GM19438 (cell line): Measurements from ENCODE around the gene LAMA3.

ENCODE experiments used
- ATAC-seq: cut with Tn5 transposase; IDR thresholded peaks from one replicate; pipeline ENCODE4 v1.9.1; 2021; ENCODE audit warnings: low read depth; ENCODE audit not compliant: unreplicated experiment

The LAMA3 gene

GRCh38 chr18:23667114-23667513 is 22.1 kb upstream of the LAMA3 start:
- ATAC-seq: no peak

DNA sequence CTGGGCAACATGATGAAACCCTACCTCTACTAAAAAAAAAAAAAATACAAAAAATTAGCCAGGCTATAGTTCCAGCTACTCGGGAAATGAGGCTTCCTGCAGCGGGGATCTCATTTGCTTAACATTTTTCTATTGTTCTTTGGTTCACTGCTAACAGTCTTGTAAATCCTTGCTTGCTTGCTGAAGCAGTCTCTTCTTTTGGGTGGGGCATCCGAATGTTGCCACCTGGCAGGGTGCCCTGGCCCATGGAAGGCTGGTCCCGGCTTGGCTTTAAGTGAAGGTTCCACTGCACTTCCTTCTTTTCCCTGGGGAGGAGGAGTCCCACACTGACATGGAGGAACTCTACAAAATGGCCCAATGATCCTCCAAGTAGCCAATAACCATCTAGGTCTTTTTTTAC is 20.5 kb upstream of the LAMA3 start:
- no peak for ATAC-seq

DNA sequence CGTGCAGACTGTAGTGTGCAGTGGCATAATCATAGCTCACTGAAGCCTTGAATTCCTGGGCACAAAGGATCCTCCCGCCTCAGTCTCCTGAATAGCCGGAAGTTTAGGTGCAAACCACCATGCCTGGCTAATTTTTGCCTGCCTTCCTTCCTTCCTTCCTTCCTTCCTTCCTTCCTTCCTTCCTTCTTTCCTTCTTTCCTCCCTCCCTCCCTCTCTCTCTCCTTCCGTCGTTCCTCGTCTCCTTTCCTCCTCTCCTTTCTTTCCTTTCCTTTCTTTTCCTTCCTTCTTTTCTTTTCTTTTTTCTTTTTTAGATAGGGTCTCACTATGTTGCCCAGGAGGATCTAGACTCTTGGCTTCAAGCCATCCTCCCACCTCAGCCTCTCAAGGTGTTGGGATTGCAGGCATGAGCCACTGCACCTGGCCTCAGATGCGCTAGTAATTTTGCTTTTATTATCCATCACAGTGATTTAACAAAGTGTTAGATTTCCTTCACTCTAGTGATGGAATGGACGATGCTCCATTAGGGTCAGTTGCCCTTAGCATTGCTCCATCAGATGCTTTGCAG is 20.0 kb upstream of the LAMA3 start:
- no peak for ATAC-seq

DNA sequence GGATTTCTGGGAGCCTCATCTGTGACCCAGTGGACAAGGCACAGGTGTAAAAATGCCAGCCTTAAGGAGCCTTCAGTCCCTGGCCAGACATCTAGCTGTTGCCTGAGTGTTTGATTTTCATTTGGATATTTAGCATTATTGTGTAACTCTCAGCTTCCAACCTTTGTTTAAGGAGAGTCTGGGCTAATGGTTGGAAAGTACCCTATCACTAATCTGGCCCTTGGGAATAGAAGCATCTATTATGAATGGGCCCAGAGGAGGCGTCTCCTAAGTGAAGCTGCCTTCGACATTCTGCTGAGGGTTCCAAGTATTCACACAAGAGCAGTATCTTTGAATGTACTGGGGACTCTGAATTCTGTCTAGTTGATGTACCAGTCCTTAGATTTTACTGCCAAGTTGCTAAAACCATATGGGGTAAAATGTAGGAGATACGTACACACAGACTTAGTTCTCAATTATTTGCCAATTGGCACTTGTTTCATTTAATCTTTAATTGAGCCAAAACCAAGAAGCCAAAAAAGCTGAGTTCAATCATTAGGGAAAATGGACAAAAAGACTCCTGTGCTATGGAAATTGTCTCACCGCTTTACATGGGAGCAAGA is 19.3 kb upstream of the LAMA3 start:
- no peak for ATAC-seq

DNA sequence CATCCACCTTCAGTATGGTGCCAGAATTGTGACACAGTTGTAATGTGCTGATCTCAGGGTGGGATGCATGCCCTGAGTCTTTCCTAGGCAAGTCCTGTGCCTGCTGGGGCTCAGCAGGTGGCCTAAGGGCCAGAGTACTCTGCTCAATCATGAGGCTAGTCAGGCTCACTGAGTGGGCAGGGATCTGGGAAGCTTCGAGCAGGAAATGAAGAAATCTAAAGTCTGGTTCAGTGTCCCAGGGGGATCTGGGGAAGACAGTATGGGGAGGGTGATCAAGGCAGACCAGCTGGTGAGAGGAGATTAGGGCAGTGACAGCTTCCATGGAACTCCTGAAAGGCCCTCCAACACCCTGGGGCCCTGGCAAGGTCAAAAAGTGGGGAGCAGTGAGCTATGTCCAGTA is 17.7 kb upstream of the LAMA3 start:
- ATAC-seq: no peak

- no peak for ATAC-seq
Observed at GRCh38 chr18:23673725-23674124, 15.5 kb upstream of the LAMA3 start.

- no peak for ATAC-seq
Observed at GRCh38 chr18:23675236-23675635, 14.0 kb upstream of the LAMA3 start.

GRCh38 chr18:23675896-23676295 is 13.4 kb upstream of the LAMA3 start:
- no peak for ATAC-seq

- ATAC-seq: no peak
Observed at GRCh38 chr18:23682045-23682444, 7.2 kb upstream of the LAMA3 start.

- ATAC-seq: no peak
Observed at GRCh38 chr18:23682472-23682871, 6.8 kb upstream of the LAMA3 start.

DNA sequence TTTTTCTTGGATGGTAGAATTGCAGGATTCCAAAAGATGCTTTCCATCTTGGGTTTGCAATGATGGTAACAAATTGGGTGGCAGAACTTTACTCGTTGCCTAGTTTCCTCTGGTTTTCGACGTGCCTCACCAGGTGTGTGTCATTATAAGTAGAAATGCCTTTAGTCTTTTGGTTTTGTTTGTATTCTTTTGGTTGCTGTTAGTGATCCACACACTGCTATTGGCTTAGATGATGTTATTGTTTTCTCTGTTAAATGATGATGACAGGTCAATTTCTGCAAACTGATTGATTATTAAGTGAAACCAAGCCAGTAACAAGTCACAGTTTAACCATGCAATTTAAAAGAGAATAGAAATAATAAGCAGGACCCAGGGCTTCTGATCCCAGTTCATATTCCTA is 6.1 kb upstream of the LAMA3 start:
- ATAC-seq: no peak

DNA sequence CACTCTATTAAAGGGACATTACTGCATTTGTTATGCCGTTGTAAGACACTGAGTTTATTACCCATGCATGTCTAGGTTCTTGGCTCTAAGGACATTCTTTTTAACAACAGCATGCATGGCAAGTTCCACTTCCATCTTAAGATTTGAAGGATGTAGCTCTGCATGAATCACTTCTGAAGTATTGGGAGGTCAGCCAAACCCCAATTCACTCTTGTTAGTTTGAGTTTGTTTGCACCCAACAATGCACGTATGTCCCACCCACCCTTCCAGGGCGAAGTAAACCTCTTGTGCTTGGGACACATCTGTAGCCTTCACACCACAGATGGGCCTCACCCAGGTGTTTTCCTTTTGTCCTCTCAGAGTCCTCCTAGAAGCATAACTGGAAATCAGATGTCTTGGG is 5.6 kb upstream of the LAMA3 start:
- no peak for ATAC-seq

GRCh38 chr18:23684515-23685197 is 4.6 kb upstream of the LAMA3 start:
- no peak for ATAC-seq

DNA sequence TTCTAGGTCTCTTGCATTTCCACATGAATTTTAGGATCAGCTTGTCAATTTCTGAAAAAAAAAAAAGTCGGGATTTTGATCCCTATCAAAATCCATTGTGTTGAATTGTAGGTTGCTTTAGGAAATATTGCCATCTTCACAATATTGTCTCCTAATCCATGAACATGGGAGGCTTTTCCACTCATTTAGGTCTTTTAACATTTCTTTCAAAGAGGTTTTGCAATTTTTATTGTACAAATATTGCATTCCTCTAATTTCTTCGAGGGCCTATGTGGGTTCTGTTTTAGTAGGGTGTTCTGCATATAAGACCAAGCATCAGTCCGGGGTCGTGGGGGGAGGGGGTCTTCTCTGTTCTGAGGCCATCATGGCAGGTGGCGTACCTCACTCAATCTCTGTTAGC is 725 bp upstream of the LAMA3 start:
- no peak for ATAC-seq

GRCh38 chr18:23689616-23690504 is 607 bp downstream of the LAMA3 start:
- ATAC-seq: no peak

DNA sequence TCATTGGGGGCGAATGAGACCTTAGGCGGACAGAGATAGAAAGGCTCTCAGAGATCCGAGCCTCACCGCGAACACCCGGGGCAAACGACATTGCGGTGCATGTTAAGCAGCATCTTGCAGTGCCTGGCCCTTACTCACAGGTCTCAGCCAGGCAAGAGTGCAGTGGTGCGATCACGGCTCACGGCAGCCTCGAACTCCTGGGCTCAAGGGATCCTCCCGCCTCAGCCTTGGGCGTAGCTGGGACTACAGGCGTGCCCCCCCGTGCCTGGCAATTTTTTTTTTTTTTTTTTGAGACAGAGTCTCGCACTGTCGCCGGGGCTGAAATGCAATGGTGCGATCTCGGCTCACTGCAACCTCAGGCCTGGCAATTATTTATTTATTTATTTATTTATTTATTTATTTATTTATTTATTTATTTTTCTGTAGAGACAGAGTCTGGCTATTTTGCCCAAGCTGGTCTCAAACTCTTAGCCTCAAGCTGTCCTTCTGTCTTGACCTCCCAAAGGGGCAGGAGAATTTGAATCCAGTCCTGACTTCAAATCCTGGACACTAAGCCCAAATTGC is 1.3 kb downstream of the LAMA3 start:
- no peak for ATAC-seq

DNA sequence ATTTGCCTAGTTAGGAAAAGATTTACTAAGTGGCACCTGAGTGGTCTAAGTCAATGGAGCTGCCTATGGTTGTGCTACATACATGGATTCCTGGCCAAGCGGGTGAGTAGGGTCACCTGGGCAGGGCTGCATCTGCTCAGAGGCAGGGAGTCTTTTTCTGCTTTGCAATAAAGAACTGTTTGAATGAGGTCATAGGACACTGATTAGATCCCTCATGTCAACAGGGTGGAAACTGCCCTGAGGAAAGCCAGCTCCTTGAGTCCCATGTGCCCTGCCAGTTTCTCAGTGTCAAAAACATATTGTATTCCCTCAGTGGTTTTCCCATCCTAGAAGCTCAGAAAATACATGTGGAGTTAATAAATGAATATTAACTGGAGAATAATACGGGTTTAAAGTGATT is 4.6 kb downstream of the LAMA3 start:
- no peak for ATAC-seq

DNA sequence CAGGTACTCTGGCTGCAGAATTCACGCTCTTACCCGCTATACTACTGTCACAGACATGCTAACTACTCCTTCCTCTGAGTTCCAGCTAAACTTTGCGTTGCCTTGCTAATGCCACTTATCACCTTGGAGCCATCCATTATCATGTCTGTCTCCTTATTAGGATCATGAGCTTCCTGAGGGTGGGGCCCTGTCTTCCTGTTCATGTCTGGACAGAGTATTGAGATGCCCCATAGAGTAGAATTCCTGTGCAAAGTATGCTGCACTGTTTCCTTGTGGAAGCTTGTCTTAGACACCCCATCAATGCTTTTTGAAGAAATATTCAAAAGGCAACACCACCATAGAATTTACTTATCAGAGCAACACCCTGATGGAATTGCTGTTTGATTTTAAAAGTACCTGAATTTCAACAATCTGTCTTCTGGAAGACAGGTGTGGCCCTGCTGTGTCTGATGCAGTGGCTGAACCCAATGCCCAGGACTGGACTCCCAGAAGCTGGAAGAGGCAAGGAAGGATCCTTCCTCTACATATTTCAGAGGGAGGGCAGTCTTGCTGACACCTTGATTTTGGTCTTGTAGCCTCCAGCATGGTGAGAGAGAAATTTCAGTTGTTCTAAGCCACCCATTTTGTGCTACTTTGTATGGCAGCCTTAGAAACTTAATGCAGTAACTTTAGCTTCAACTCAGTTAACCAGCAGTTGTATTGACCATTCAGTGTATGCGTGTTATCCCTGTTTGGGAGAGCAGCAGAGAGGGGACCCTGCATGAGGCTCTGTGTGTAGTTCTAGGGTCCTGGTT is 5.6 kb downstream of the LAMA3 start:
- no peak for ATAC-seq

DNA sequence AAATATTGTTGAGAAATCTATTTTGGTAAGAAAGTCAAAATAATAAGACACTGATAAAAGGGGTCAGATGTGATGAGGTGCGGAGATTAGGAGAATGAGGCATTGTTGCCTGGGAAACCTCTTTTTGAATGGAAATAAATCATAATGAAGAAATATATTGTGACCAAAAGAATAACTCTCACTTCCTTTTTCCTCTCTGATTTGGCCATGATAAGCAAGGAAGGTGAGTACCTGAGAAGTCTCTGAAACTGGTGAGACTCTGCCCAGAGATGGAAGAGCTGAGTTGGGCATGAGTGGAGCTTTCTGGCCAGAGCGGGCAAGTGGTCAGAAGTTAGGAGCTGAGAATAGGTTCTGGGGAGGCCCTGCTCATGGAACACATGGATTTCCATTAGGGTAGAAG is 11.8 kb downstream of the LAMA3 start:
- ATAC-seq: no peak

GRCh38 chr18:23701544-23702064 is 12.4 kb downstream of the LAMA3 start:
- ATAC-seq: no peak
